Right atrium auricular region (tissue), 2 donors: ENCODE results near the gene DDOST. TPM values are rescaled to one million over a fixed set of nuclear protein-coding genes. Genes with fewer than 3 reads are reported as not detected.

Experiments
- DNase-seq: peaks from one replicate; pipeline ENCODE4 v3.0.0-alpha.2; 2019; ENCODE audit warnings: low spot score
- H3K27ac ChIP-seq, 2 donors: fragments of 200-600 bp; sonication (generic); 1 replicate in 1 of 2; 2 replicates in 1 of 2; pipeline ENCODE4 v1.5.1; 2016 to 2019
- H3K27me3 ChIP-seq, 2 donors: fragments of 200-600 bp; sonication (generic); one replicate each; pipeline versions ENCODE4 v1.5.1 to v1.6.0; 2017 to 2019
- H3K36me3 ChIP-seq: fragments of 200-600 bp; sonication (generic); one replicate; pipeline ENCODE4 v1.5.1; 2016
- H3K4me1 ChIP-seq, 2 donors: fragments of 200-600 bp; sonication (generic); one replicate each; pipeline versions ENCODE4 v1.5.1 to v1.6.0; 2017 to 2019
- H3K4me3 ChIP-seq, 2 donors: fragments of 200-600 bp; sonication (generic); 1 replicate in 1 of 2; 2 replicates in 1 of 2; pipeline ENCODE4 v1.5.1; 2017 to 2019; ENCODE audit warnings: mild to moderate bottlenecking in 1 of 2, moderate library complexity in 1 of 2
- H3K9me3 ChIP-seq, 2 donors: fragments of 200-600 bp; sonication (generic); one replicate each; pipeline ENCODE4 v1.5.1; 2019
- CTCF ChIP-seq, 2 donors: fragments of 200-600 bp; sonication (generic); IDR thresholded peaks; one replicate each; pipeline ENCODE4 v1.5.1; 2019; ENCODE audit warnings: antibody characterized with exemption in 2 of 2
- total RNA-seq, 2 donors: library from RNA; depleted of rRNA; stranded (reverse); fragments of >200 nt; gene quantifications; one replicate each; pipeline ENCODE4 v1.1.0, GENCODE V29; 2016

The DDOST gene
- total RNA-seq, 2 donors from 2014 or later = 147 to 152 TPM

- no peaks in the 10 kb centered on the region for H3K9me3 ChIP-seq
- H3K4me3 ChIP-seq = no peak overlapping the region
- H3K4me1 ChIP-seq = peaks cover 0 to 22% of the 10 kb centered on the region in 2 donors
- no peak for TF ChIP-seq CTCF (IDR thresholded peaks at IDR 0.05)
- H3K27me3 ChIP-seq = no peaks in the 10 kb centered on the region
- H3K27ac ChIP-seq = peak overlapping the region; percentile 20 to 59
- no peaks in the 10 kb centered on the region for H3K36me3 ChIP-seq
- DNase-seq = peak; percentile 66
These were observed 45.0 kb downstream of the DDOST start for GRCh38 chr1:20615946-20616846.

GRCh38 chr1:20614131-20614579 lies 47.0 kb downstream of the DDOST start:
- H3K36me3 ChIP-seq = no peaks in the 10 kb centered on the region
- H3K27me3 ChIP-seq = no peaks in the 10 kb centered on the region
- TF ChIP-seq CTCF (IDR thresholded peaks at IDR 0.05) = no peak
- no peak overlapping the region for H3K4me3 ChIP-seq
- no peaks in the 10 kb centered on the region for H3K9me3 ChIP-seq
- peaks cover 0 to 22% of the 10 kb centered on the region in 2 donors for H3K4me1 ChIP-seq
- no peak for DNase-seq
- peak overlapping the region; percentile 49 to 85 for H3K27ac ChIP-seq

GRCh38 chr1:20612221-20612746 lies 48.9 kb downstream of the DDOST start:
- no peak for DNase-seq
- Histone ChIP-seq H3K36me3 (no peaks in the 10 kb centered on the region), H3K4me1 (peaks cover 0 to 22% of the 10 kb centered on the region in 2 donors)

GRCh38 chr1:20611652-20612051 lies 49.5 kb downstream of the DDOST start:
- no peaks in the 10 kb centered on the region for H3K36me3 ChIP-seq
- DNase-seq = no peak
- no peaks in the 10 kb centered on the region for H3K9me3 ChIP-seq
- H3K4me3 ChIP-seq = no peak overlapping the region
- peaks cover 0 to 22% of the 10 kb centered on the region in 2 donors for H3K4me1 ChIP-seq
- TF ChIP-seq CTCF (IDR thresholded peaks at IDR 0.05) = no peak
- H3K27me3 ChIP-seq = no peaks in the 10 kb centered on the region
- H3K27ac ChIP-seq = no peak overlapping the region

More at GRCh38 chr1:20612221-20612746, 48.9 kb downstream of the DDOST start:
- H3K4me3 ChIP-seq = no peak overlapping the region
- H3K27me3 ChIP-seq = no peaks in the 10 kb centered on the region
- no peaks in the 10 kb centered on the region for H3K9me3 ChIP-seq
- TF ChIP-seq CTCF (IDR thresholded peaks at IDR 0.05) = no peak
- no peak overlapping the region for H3K27ac ChIP-seq

- Histone ChIP-seq H3K4me1 (peaks cover 0 to 15% of the 10 kb centered on the region in 2 donors), H3K27ac (no peak overlapping the region)
These were observed 50.2 kb downstream of the DDOST start for GRCh38 chr1:20610970-20611369.

More at GRCh38 chr1:20610970-20611369, 50.2 kb downstream of the DDOST start:
- DNase-seq = no peak
- Histone ChIP-seq H3K4me3 (no peak overlapping the region), H3K9me3 (no peaks in the 10 kb centered on the region), H3K36me3 (no peaks in the 10 kb centered on the region), H3K27me3 (no peaks in the 10 kb centered on the region)
- no peak for TF ChIP-seq CTCF (IDR thresholded peaks at IDR 0.05)
